Measurements from ENCODE around the gene SFTPA1. TPM values are rescaled to one million over a fixed set of nuclear protein-coding genes. Genes with fewer than 3 reads are reported as not detected.

Gene SFTPA1
- polyA plus RNA-seq, 1 donor (not counting 4 experiments of a cell fraction or from before 2014, with no cell fraction given) = not detected

DNA sequence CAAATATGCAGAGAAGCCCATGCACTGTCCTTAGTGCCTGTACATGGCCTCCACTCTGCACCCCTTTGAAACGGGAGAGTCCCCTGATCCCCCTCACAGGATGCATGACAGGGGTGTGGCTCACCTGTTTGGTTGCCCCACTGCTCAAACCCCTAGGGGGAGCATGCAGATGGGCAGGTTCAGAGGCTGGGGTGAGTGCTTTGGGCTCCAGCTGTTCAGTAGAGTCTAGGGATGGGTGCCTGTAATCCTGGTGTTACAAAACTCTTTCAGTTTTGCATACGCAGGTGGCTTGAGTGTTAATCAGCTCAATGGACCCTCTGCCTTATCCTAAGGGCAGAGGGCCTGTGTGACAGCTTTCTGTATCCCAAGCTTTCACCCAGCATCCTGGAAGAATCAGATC lies 7.8 kb upstream of the SFTPA1 start:
- no peaks in the 10 kb centered on the region for H3K4me1 ChIP-seq (ENCODE audit: control insufficient read depth, extremely low read depth, insufficient read depth, low read length)
- H3K27ac ChIP-seq (ENCODE audit: control insufficient read depth, insufficient read depth, low read length) = no peak overlapping the region
- DNase-seq (ENCODE audit: low read depth, low spot score) = no peak
- no peak overlapping the region for H3K9ac ChIP-seq (ENCODE audit: control insufficient read depth, extremely low read depth, insufficient read depth, low read length)
- H3K4me3 ChIP-seq (ENCODE audit: control insufficient read depth in 2 of 3, extremely low read depth in 1 of 3, insufficient read depth in 2 of 3, low read depth in 1 of 3, low read length in 3 of 3) = no peak overlapping the region
- no peak overlapping the region for H3K4me2 ChIP-seq (ENCODE audit: control insufficient read depth, extremely low read depth, insufficient read depth, low read depth, low read length)
- dilution Hi-C loops (cut with MboI; ENCODE audit: extremely low pct_ligation_motif_present, low sequenced_read_pairs) = no loop called here
- H3K79me2 ChIP-seq (ENCODE audit: control insufficient read depth, insufficient read depth, low read length) = no peaks in the 10 kb centered on the region
- H3K27me3 ChIP-seq (ENCODE audit: control insufficient read depth, extremely low read depth, insufficient read depth, low read length) = no peaks in the 10 kb centered on the region
- FAIRE-seq = no peak
- H3K9me3 ChIP-seq (ENCODE audit: control insufficient read depth, low read depth, low read length) = no peaks in the 10 kb centered on the region
- H3K36me3 ChIP-seq (ENCODE audit: control insufficient read depth in 2 of 2, extremely low read depth in 1 of 2, insufficient read depth in 2 of 2, low read length in 2 of 2) = no peaks in the 10 kb centered on the region
- no peak for TF ChIP-seq EZH2 (IDR thresholded peaks at IDR 0.05; ENCODE audit: low read length)
- TF ChIP-seq, protein P1, sequence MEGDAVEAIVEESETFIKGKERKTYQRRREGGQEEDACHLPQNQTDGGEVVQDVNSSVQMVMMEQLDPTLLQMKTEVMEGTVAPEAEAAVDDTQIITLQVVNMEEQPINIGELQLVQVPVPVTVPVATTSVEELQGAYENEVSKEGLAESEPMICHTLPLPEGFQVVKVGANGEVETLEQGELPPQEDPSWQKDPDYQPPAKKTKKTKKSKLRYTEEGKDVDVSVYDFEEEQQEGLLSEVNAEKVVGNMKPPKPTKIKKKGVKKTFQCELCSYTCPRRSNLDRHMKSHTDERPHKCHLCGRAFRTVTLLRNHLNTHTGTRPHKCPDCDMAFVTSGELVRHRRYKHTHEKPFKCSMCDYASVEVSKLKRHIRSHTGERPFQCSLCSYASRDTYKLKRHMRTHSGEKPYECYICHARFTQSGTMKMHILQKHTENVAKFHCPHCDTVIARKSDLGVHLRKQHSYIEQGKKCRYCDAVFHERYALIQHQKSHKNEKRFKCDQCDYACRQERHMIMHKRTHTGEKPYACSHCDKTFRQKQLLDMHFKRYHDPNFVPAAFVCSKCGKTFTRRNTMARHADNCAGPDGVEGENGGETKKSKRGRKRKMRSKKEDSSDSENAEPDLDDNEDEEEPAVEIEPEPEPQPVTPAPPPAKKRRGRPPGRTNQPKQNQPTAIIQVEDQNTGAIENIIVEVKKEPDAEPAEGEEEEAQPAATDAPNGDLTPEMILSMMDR (optimal IDR thresholded peaks at IDR 0.05 in 1 of 3, IDR thresholded peaks at IDR 0.05 in 1 of 3, conservative IDR thresholded peaks at IDR 0.05 in 1 of 3; ENCODE audit: extremely low read depth in 1 of 3, insufficient read depth in 2 of 3, low read length in 3 of 3) = no peak
- H3K9me1 ChIP-seq (ENCODE audit: control insufficient read depth, extremely low read depth, insufficient read depth, low read length) = no peaks in the 10 kb centered on the region
- H2AFZ ChIP-seq (ENCODE audit: control insufficient read depth, low read length) = no peak overlapping the region
- H4K20me1 ChIP-seq (ENCODE audit: control insufficient read depth, extremely low read depth, insufficient read depth, low read length) = no peaks in the 10 kb centered on the region

DNA sequence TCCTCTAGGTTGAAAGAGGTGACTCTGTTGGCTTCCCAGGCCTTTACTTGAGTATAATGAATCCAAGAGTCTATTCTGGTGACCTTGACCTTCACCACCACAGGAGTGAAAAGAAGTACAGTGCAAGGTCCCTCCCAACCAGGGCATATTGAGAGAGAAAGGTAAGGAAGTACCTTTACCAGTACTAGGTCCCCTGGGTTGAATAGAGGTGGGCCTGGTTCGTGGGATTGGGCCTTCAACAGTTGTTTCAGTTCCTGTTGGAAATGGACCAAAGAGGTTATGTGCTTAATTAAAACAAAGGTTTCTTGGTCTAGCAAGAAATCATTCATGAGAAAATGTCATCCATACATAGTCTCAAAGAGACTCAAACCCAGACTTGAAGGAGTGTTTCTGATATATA lies 6.4 kb upstream of the SFTPA1 start:
- no peaks in the 10 kb centered on the region for H3K79me2 ChIP-seq (ENCODE audit: control insufficient read depth, insufficient read depth, low read length)
- H3K4me3 ChIP-seq (ENCODE audit: control insufficient read depth in 2 of 3, extremely low read depth in 1 of 3, insufficient read depth in 2 of 3, low read depth in 1 of 3, low read length in 3 of 3) = no peak overlapping the region
- dilution Hi-C loops (cut with MboI; ENCODE audit: extremely low pct_ligation_motif_present, low sequenced_read_pairs) = no loop called here
- H3K4me2 ChIP-seq (ENCODE audit: control insufficient read depth, extremely low read depth, insufficient read depth, low read depth, low read length) = no peak overlapping the region
- no peaks in the 10 kb centered on the region for H3K36me3 ChIP-seq (ENCODE audit: control insufficient read depth in 2 of 2, extremely low read depth in 1 of 2, insufficient read depth in 2 of 2, low read length in 2 of 2)
- no peak overlapping the region for H2AFZ ChIP-seq (ENCODE audit: control insufficient read depth, low read length)
- FAIRE-seq (no peak), DNase-seq (ENCODE audit: low read depth, low spot score) (no peak)
- no peak overlapping the region for H3K9ac ChIP-seq (ENCODE audit: control insufficient read depth, extremely low read depth, insufficient read depth, low read length)
- TF ChIP-seq, protein P1 (optimal IDR thresholded peaks at IDR 0.05 in 1 of 3, IDR thresholded peaks at IDR 0.05 in 1 of 3, conservative IDR thresholded peaks at IDR 0.05 in 1 of 3; ENCODE audit: extremely low read depth in 1 of 3, insufficient read depth in 2 of 3, low read length in 3 of 3) = no peak
- no peak for TF ChIP-seq EZH2 (IDR thresholded peaks at IDR 0.05; ENCODE audit: low read length)
- no peak overlapping the region for H3K27ac ChIP-seq (ENCODE audit: control insufficient read depth, insufficient read depth, low read length)
- no peaks in the 10 kb centered on the region for H3K4me1 ChIP-seq (ENCODE audit: control insufficient read depth, extremely low read depth, insufficient read depth, low read length)
- no peaks in the 10 kb centered on the region for H4K20me1 ChIP-seq (ENCODE audit: control insufficient read depth, extremely low read depth, insufficient read depth, low read length)
- no peaks in the 10 kb centered on the region for H3K9me1 ChIP-seq (ENCODE audit: control insufficient read depth, extremely low read depth, insufficient read depth, low read length)
- no peaks in the 10 kb centered on the region for H3K27me3 ChIP-seq (ENCODE audit: control insufficient read depth, extremely low read depth, insufficient read depth, low read length)
- H3K9me3 ChIP-seq (ENCODE audit: control insufficient read depth, low read depth, low read length) = no peaks in the 10 kb centered on the region

Measured in keratinocyte (primary cell).